GM12878 (cell line): ENCODE results near the gene RPL36.

Experiments
- EGR1 ChIP-seq, 2 experiments: IDR thresholded peaks; 1 replicate in 1 of 2; 2 replicates in 1 of 2; pipeline ENCODE4 v1.6.1; 2011 to 2012; ENCODE audit warnings: low read depth in 2 of 2, low read length in 2 of 2, borderline replicate concordance in 1 of 2, mild to moderate bottlenecking in 1 of 2, moderate library complexity in 1 of 2
- FOS ChIP-seq: IDR thresholded peaks from 3 replicates; pipeline ENCODE4 v1.6.1; 2011; ENCODE audit warnings: borderline replicate concordance; ENCODE audit not compliant: insufficient read length; ENCODE audit errors: extremely low read depth
- IKZF1 ChIP-seq: fragments of 450-650 bp; conservative IDR thresholded peaks from 2 replicates; pipeline ENCODE4 v1.6.1; 2017; ENCODE audit warnings: antibody characterized with exemption, mild to moderate bottlenecking
- LARP7 ChIP-seq: fragments of 450-650 bp; IDR thresholded peaks from 2 replicates; pipeline ENCODE4 v1.6.1; 2017; ENCODE audit warnings: mild to moderate bottlenecking
- NR2C1 ChIP-seq: fragments of 450-650 bp; IDR thresholded peaks from 2 replicates; pipeline ENCODE4 v1.6.1; 2017; ENCODE audit warnings: antibody characterized with exemption, mild to moderate bottlenecking, moderate library complexity
- POLR2A ChIP-seq: IDR thresholded peaks from 2 replicates; pipeline ENCODE4 v1.6.1; 2011; ENCODE audit warnings: low read depth, mild to moderate bottlenecking, low read length
- POU2F2 ChIP-seq: IDR thresholded peaks from 3 replicates; pipeline ENCODE4 v1.6.1; 2011; ENCODE audit warnings: low read depth, mild to moderate bottlenecking, low read length, borderline replicate concordance
- SP1 ChIP-seq: IDR thresholded peaks from one replicate; pipeline ENCODE4 v1.6.1; 2011; ENCODE audit warnings: low read depth, low read length
- TCF7 ChIP-seq: IDR thresholded peaks from 2 replicates; pipeline ENCODE4 v1.6.1; 2014; ENCODE audit warnings: antibody characterized with exemption, borderline replicate concordance
- TF ChIP-seq, protein P1 (sequence below), 3 experiments: IDR thresholded peaks in 2 of 3; conservative IDR thresholded peaks in 1 of 3; 2 replicates each; pipeline ENCODE4 v1.5.1; 2011; ENCODE audit warnings: low read depth in 3 of 3, low read length in 3 of 3, mild to moderate bottlenecking in 3 of 3, control low read depth in 2 of 3, moderate library complexity in 2 of 3, inconsistent platforms in 1 of 3, mixed read lengths in 1 of 3; ENCODE audit not compliant: control insufficient read depth in 2 of 3, insufficient read depth in 1 of 3; ENCODE audit errors: extremely low read depth in 1 of 3
- TF ChIP-seq, protein P2 (sequence below): IDR thresholded peaks from 2 replicates; pipeline ENCODE4 v1.6.1; 2012; ENCODE audit warnings: mild to moderate bottlenecking, low read depth, low read length
- TF ChIP-seq, protein P3 (sequence below): IDR thresholded peaks from 2 replicates; pipeline ENCODE4 v1.6.1; 2011; ENCODE audit warnings: mild to moderate bottlenecking, low read depth, low read length, moderate library complexity; ENCODE audit not compliant: insufficient replicate concordance

DNA sequence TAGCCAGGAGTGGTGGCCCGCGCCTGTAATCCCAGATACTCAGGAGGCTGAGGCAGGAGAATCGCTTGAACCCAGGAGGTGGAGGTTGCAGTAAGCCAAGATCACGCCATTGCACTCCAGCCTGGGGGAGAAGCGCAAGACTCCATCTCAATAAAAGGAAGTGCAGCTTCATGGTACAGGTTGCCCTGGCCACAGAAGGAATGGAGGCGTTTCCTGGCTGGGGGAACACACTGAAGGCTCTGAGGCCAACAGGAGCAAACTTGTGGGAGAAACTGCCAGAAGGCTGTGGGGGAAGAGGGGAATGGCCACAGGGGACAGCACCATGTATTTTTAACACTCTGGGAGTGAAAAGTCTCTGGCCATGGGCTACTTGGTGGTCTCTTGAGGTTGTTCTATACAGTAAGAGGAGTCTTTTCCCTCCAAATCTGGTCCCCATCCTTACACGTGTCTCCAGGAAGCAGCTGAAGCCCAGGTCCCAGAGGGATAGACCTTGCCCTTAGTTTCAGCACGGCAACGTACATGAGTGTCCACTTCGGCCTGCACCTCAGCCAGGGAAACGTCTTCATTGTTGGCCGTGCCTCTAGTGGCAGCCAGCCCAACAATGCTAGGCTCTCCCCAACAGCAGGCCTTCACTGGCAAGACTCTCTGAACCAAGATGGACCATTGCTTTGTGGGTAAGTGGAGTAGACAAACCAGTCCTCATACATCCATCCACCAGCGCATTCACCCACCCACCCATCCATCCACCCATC, 17.2 kb upstream of the RPL36 start:
- TF ChIP-seq, protein P1, sequence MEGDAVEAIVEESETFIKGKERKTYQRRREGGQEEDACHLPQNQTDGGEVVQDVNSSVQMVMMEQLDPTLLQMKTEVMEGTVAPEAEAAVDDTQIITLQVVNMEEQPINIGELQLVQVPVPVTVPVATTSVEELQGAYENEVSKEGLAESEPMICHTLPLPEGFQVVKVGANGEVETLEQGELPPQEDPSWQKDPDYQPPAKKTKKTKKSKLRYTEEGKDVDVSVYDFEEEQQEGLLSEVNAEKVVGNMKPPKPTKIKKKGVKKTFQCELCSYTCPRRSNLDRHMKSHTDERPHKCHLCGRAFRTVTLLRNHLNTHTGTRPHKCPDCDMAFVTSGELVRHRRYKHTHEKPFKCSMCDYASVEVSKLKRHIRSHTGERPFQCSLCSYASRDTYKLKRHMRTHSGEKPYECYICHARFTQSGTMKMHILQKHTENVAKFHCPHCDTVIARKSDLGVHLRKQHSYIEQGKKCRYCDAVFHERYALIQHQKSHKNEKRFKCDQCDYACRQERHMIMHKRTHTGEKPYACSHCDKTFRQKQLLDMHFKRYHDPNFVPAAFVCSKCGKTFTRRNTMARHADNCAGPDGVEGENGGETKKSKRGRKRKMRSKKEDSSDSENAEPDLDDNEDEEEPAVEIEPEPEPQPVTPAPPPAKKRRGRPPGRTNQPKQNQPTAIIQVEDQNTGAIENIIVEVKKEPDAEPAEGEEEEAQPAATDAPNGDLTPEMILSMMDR (IDR thresholded peaks at IDR 0.05 in 2 of 3, conservative IDR thresholded peaks at IDR 0.05 in 1 of 3; ENCODE audit: control insufficient read depth in 2 of 3, extremely low read depth in 1 of 3, insufficient read depth in 1 of 3, low read depth in 3 of 3, low read length in 3 of 3) = no peak
- no peak for TF ChIP-seq NR2C1
- TF ChIP-seq POLR2A = peak; percentile 11; the same call in 1 of the 2 replicates
- no peak for TF ChIP-seq FOS
- TF ChIP-seq TCF7 = no peak
- TF ChIP-seq, protein P2, sequence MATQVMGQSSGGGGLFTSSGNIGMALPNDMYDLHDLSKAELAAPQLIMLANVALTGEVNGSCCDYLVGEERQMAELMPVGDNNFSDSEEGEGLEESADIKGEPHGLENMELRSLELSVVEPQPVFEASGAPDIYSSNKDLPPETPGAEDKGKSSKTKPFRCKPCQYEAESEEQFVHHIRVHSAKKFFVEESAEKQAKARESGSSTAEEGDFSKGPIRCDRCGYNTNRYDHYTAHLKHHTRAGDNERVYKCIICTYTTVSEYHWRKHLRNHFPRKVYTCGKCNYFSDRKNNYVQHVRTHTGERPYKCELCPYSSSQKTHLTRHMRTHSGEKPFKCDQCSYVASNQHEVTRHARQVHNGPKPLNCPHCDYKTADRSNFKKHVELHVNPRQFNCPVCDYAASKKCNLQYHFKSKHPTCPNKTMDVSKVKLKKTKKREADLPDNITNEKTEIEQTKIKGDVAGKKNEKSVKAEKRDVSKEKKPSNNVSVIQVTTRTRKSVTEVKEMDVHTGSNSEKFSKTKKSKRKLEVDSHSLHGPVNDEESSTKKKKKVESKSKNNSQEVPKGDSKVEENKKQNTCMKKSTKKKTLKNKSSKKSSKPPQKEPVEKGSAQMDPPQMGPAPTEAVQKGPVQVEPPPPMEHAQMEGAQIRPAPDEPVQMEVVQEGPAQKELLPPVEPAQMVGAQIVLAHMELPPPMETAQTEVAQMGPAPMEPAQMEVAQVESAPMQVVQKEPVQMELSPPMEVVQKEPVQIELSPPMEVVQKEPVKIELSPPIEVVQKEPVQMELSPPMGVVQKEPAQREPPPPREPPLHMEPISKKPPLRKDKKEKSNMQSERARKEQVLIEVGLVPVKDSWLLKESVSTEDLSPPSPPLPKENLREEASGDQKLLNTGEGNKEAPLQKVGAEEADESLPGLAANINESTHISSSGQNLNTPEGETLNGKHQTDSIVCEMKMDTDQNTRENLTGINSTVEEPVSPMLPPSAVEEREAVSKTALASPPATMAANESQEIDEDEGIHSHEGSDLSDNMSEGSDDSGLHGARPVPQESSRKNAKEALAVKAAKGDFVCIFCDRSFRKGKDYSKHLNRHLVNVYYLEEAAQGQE = no peak
- TF ChIP-seq IKZF1 = no peak
- TF ChIP-seq, protein P3, sequence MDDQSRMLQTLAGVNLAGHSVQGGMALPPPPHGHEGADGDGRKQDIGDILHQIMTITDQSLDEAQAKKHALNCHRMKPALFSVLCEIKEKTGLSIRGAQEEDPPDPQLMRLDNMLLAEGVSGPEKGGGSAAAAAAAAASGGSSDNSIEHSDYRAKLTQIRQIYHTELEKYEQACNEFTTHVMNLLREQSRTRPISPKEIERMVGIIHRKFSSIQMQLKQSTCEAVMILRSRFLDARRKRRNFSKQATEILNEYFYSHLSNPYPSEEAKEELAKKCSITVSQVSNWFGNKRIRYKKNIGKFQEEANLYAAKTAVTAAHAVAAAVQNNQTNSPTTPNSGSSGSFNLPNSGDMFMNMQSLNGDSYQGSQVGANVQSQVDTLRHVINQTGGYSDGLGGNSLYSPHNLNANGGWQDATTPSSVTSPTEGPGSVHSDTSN = no peak
- TF ChIP-seq LARP7 = no peak
- TF ChIP-seq SP1 = no peak
- no peak for TF ChIP-seq EGR1 (IDR thresholded peaks at IDR 0.05; ENCODE audit: borderline replicate concordance in 1 of 2, low read depth in 2 of 2, low read length in 2 of 2)
- TF ChIP-seq POU2F2 = no peak
